ENCODE data around the gene TMEM150B. TPM values are rescaled to one million over a fixed set of nuclear protein-coding genes. Genes with fewer than 3 reads are reported as not detected.

The TMEM150B gene
- total and polyA plus RNA-seq, 9 of the 15 experiments (the other 6 are each of a cell fraction or from before 2014, with no cell fraction given), result 0.47 to 1.3 (median 0.74) TPM; not detected in 2

DNA sequence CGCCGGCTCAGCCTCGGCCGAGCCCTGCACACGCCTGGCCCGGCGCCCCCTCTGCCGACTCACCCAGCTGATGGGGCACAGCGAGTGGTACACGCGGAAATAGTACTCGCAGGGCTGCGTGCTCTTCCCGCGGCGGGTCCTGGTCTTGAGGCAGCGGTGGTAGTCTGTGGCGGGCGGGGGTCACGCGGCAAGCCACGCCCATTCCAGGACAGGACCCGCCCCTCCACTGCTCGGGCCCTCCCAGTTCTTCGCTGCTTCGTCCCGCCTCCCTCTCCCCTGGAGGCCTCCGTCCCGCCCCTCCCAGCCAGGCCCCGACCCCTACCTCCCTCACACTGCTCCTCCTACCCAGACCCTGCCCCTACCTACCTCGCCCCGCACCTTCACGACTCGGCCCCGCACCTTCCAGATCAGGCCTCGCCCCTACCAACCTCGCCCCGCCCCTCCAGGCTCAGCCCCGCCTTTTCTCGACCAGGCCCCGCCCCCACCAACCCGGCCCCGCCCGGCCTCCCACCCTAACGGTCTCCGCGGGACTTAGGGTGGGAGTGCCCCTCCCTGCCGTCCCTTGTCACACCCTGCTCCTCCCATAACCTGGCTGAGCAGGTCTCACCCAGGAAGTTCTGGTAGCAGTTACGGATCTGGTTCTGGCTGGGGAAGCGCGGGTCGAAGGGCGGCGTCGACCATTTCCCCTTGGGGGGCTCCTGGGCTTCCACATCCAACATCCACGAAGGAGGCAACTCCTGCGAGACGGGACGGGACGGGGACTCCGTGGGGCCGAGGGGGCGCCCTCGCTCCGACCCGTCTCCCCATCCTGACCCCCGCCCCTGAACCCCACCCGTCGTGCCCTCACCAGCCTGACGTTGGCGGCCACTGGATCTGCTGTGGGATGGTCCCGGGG is 28.9 kb upstream of the TMEM150B start (continued):
- TF ChIP-seq, protein P1, sequence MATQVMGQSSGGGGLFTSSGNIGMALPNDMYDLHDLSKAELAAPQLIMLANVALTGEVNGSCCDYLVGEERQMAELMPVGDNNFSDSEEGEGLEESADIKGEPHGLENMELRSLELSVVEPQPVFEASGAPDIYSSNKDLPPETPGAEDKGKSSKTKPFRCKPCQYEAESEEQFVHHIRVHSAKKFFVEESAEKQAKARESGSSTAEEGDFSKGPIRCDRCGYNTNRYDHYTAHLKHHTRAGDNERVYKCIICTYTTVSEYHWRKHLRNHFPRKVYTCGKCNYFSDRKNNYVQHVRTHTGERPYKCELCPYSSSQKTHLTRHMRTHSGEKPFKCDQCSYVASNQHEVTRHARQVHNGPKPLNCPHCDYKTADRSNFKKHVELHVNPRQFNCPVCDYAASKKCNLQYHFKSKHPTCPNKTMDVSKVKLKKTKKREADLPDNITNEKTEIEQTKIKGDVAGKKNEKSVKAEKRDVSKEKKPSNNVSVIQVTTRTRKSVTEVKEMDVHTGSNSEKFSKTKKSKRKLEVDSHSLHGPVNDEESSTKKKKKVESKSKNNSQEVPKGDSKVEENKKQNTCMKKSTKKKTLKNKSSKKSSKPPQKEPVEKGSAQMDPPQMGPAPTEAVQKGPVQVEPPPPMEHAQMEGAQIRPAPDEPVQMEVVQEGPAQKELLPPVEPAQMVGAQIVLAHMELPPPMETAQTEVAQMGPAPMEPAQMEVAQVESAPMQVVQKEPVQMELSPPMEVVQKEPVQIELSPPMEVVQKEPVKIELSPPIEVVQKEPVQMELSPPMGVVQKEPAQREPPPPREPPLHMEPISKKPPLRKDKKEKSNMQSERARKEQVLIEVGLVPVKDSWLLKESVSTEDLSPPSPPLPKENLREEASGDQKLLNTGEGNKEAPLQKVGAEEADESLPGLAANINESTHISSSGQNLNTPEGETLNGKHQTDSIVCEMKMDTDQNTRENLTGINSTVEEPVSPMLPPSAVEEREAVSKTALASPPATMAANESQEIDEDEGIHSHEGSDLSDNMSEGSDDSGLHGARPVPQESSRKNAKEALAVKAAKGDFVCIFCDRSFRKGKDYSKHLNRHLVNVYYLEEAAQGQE (IDR thresholded peaks at IDR 0.05; ENCODE audit: borderline replicate concordance), result peak; percentile 23; the same call in 1 of the 2 replicates
- TF ChIP-seq, protein P1 (CRISPR knock-in tag; IDR thresholded peaks at IDR 0.05; ENCODE audit: low read depth), result no peak
- TF ChIP-seq SLC30A9 (CRISPR knock-in tag; IDR thresholded peaks at IDR 0.05) (no peak), IRF2 (CRISPR knock-in tag; IDR thresholded peaks at IDR 0.05) (no peak), KAT8 (IDR thresholded peaks at IDR 0.05; ENCODE audit: low read depth) (no peak), TGIF2 (CRISPR knock-in tag; IDR thresholded peaks at IDR 0.05) (no peak), SETDB1 (IDR thresholded peaks at IDR 0.05; ENCODE audit: low read length) (no peak), ZBTB7A (IDR thresholded peaks at IDR 0.05; ENCODE audit: borderline replicate concordance, control insufficient read depth, low read depth, low read length) (peak; percentile 22; the same call in 1 of the 2 replicates), ETS2 (tag; IDR thresholded peaks at IDR 0.05; ENCODE audit: borderline replicate concordance, poor library complexity, severe bottlenecking) (no peak), TARDBP (IDR thresholded peaks at IDR 0.05) (no peak), EWSR1 (IDR thresholded peaks at IDR 0.05; ENCODE audit: borderline replicate concordance, low read depth, partially characterized antibody) (no peak), ZNF124 (CRISPR knock-in tag; IDR thresholded peaks at IDR 0.05) (no peak), ZFP30 (CRISPR knock-in tag; IDR thresholded peaks at IDR 0.05; ENCODE audit: borderline replicate concordance) (no peak)
- TF ChIP-seq, protein P2, sequence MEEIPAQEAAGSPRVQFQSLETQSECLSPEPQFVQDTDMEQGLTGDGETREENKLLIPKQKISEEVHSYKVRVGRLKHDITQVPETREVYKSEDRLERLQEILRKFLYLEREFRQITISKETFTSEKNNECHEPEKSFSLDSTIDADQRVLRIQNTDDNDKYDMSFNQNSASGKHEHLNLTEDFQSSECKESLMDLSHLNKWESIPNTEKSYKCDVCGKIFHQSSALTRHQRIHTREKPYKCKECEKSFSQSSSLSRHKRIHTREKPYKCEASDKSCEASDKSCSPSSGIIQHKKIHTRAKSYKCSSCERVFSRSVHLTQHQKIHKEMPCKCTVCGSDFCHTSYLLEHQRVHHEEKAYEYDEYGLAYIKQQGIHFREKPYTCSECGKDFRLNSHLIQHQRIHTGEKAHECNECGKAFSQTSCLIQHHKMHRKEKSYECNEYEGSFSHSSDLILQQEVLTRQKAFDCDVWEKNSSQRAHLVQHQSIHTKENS (CRISPR knock-in tag; IDR thresholded peaks at IDR 0.05), result no peak
- TF ChIP-seq, protein P3, sequence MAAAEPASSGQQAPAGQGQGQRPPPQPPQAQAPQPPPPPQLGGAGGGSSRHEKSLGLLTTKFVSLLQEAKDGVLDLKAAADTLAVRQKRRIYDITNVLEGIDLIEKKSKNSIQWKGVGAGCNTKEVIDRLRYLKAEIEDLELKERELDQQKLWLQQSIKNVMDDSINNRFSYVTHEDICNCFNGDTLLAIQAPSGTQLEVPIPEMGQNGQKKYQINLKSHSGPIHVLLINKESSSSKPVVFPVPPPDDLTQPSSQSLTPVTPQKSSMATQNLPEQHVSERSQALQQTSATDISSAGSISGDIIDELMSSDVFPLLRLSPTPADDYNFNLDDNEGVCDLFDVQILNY (CRISPR knock-in tag; IDR thresholded peaks at IDR 0.05), result no peak

Data from K562 (cell line).